GM21737 (cell line): Measurements from ENCODE around the gene SPP1.
"Not testable (repeated sequence)": the region's sequence is repeated elsewhere in the genome, so short reads cannot be mapped to it uniquely, and the experiment has no call there.

Experiments
- ATAC-seq: cut with Tn5 transposase; IDR thresholded peaks from one replicate; pipeline ENCODE4 v1.9.1; 2021; ENCODE audit warnings: mild to moderate bottlenecking, moderate library complexity; ENCODE audit not compliant: unreplicated experiment

Gene SPP1

DNA sequence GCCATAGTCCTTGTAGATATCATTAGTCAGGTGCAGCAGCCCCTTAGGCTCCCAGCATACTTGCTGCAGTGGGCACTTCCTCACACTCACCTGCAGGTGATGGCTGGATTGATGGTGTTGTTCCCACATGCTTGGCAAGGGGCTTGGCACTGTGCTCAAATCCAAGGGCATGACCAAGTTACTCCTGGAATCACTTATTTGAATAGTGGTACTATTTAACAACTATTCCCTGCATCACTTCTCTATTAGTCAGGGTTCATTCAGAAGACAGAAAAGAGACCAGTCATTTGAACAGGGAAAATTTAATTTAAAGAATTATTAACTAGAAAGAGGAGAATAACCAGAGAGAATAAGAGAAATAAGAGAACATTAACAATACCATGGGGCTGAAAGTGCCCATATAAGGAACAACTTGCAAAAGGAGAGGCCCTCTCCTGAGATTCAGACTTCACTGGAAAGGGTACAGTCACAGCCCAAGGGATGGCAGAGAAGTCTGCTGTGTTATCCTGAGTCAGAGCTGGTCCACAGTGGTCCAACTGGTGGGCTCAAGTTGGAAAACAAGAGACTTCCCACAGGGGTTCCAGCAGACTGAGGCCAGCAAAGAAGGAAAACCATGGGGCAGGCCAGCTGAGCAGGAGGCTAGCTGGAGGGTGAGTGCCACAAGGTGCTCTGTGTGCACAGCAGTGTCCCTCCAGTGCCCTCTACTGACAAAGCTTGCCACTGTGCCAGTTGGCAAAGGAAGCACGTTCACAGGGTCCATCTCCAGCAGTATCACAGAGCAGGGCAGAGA lies 9.8 kb downstream of the SPP1 start:
- no peak for ATAC-seq

DNA sequence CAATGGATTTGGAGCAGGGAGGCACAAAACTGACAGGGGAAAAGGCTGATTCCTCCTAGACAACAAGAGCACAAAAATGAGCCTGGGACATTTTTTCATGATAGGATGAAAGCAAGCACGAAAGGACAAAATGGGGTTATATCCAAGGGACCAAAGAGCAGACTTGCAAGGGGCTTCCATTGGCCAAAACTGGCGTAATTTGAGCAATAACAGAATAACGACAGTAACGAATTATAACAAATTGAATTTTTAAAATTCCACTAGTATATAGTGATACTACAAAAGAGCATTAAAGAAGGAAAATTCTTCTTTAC lies 10.3 kb downstream of the SPP1 start:
- ATAC-seq = no peak

DNA sequence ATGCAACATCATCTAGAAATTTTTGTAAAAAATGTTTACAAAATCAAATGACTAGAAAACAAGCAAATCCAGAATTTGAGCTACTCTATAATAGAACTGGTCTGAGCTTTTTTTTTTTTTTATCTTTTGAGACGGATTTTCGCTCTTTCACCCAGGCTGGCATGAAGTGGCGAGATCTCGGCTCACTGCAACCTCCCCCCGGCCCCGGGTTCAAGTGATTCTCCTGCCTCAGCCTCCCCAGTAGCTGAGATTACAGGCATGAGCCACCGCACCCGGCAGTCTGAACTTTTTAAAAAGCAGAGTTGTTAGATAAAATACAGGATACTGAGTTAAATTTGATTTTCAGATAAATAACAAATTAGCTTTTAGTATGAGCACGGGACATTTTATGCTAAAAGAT lies 11.0 kb downstream of the SPP1 start:
- ATAC-seq = no peak

DNA sequence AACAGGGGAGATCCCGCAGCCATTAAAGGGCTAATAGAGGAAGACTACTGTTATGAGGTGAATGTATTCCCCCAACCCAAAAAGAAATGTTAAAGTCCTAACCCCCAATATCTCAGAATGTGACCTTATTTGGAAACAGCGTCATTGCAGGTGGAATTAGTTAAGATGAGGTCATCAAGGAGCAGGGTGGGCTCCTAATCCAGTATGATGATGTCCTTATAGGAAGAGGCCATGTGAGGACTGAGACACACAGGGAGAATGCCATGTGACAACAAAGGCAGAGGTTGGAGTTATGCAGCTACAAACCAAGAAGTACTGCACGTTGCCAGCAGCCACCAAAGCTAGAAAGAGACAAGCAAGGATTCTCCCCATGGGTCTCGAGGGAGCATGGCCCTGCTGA lies 14.3 kb downstream of the SPP1 start:
- ATAC-seq = no peak

DNA sequence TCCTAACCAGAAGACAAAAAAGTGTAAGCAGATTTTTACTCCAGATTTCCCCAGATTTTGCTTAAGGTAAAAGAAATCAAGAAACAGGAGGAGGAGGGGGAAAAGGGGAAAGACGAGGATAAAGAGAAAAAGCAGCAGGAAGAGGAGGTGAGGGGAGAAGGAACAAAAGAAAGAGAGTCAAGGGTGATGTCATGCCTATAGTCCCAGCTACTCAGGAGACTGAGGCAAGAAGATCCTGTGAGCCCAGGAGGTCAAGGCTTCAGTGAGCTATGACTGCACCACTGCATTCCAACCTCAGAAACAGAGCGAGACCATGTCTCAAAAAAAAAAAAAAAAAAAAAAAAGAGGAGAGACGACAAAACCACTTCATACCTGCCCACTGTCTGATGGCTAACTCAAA lies 19.9 kb downstream of the SPP1 start:
- no peak for ATAC-seq

DNA sequence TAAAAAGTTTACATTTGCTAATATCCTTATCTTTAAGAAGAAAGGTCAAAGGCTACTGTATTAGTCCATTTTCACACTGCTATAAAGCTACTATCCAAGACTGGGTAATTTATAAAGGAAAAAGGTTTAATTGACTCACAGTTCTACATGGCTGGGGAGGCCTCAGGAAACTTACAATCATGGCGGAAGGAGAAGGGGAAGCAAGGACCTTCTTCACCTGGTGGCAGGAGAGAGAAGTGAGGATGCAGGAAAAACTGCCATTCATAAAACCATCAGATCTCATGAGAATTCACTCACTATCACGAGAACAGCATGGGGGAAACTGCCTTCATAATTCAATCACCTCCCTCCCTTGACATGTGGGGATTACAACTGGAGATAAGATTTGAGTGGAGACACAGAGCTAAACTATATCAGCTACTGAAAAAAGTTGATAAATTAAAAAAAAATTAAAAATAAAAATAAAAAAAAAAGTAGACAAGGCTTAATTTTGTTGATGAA lies 23.7 kb downstream of the SPP1 start:
- not testable (repeated sequence) for ATAC-seq

DNA sequence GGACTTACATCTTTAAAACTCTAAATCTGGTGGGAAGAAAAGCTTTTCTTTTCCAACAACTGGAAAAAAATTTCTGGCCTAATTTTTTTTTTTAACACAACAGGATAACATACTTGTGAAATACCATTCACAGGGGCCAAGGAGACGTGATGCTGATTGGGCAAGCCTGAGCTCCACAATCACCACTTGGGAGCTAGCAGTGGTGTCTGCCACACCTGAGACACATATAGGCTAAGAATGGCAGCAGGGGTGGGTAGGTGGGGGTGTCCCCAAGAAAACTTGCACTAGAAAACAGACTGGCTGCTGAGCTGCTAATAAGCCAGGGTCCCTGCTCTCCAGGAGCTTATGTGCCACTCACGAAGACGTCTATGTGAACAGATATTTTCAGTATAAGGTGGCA lies 26.4 kb downstream of the SPP1 start:
- ATAC-seq = no peak

DNA sequence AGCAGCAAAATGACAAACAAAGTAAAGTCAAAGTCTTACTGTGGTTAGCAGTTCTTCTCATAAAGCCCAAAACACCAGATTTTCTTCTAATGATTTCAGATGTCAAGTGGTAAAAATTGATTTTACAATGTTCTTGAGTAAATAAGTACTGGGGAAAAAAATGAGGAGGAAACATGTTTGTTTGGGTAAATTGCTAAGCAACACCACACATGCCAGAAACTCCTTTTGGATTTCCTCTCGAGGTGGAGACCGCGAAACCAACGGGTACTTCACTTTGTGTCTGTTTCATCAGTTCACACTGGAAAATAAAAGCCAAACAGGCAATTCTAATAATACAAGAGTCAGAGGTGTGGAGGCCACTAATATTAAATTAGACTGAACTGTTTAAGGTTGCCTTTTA lies 27.3 kb downstream of the SPP1 start:
- no peak for ATAC-seq

DNA sequence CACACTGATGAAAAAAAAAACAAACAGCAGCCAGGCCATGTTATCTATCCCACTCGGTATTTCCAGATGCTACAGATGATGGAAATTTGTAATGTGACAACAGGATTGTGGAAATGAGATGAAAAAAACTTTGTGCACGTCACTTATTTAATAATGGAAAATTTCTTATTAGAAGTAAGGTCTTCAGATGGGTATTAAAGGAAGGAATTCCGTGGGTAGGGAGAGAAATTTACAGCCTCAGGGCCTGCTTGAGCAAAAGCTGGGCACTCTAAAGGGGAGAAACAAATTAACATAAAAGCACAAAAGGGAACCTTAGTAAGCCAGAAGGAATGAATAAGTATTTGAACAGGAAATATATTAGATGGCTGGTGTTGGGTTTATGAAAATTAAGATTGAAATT lies 27.7 kb downstream of the SPP1 start:
- ATAC-seq = no peak

DNA sequence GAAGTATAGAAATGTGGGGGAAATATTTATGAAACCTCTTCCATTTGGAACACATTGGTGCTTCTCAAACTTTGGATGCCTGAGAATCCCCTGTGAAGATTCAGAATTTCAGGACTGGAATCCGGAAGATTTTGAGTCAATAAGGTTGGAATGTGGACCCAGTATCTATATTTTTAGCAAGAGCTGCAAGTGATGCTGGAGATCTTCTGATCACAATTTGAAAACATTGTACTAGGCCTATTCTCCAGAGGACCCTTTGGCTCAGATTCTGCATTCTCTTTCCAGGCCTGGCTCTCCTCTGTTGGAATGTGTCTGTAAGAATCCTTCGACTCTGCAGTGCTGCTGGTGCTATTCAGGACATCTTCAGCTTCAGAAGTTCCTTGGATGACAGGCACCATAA lies 29.6 kb downstream of the SPP1 start:
- no peak for ATAC-seq

DNA sequence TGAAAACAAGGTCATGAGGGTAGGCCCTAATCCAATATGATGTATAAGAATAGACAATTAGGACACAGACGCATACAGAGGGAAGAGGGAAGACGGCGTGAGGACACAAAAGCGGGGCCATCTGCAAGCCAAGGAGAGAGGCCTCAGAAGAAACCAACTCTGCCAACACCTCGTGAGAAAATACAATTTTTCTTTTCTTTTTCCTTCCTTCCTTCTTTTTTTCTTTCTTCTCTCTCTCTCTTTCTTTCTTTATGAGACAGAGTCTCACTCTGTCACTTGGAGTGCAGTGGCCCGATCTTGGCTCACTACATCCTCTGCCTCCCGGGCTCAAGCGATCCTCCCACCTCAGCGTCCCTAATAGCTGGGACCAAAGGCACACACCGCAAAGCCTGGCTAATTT lies 30.4 kb downstream of the SPP1 start:
- ATAC-seq = no peak

DNA sequence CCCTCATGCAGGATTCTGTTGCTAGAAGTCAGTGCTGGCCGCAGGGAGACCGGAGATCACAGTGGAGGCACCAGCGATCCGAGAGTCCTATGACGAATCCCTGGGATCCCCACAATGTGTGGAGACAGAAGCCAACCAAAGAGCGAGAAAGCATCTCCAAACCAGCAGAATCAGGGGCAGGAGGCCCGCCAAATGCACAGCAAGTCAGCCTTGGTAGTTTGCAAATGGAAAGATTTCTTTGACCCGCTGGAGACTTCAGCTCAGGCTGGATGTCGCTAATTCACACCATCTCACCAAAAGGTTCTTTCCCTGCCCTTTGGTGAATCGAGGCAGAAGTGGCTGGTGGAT lies 31.4 kb downstream of the SPP1 start:
- ATAC-seq = no peak

DNA sequence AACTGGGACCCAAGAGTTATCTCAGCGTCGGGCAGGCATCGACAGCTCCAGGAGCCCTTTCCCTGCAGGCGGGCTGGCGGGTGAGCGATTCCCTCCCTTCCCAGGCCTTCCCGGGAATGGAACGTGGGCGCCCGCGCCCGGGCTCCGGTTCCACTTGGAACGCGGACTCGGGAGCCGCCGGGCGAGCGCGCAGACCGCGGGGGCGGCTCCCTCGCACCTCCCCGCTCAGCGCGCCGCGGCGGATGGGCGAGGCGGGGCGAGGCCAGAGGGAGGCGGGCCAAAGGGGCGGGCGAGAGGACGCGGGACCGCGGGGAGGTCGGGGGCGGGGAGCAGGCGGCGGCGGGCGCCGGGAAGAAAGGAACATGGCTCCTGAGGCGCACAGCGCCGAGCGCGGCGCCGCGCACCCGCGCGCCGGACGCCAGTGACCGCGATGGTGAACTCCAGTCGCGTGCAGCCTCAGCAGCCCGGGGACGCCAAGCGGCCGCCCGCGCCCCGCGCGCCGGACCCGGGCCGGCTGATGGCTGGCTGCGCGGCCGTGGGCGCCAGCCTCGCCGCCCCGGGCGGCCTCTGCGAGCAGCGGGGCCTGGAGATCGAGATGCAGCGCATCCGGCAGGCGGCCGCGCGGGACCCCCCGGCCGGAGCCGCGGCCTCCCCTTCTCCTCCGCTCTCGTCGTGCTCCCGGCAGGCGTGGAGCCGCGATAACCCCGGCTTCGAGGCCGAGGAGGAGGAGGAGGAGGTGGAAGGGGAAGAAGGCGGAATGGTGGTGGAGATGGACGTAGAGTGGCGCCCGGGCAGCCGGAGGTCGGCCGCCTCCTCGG lies 32.0 kb downstream of the SPP1 start, which contains the start of gene PKD2:
TSS of gene PKD2 (plus strand) at position 332 of the 818 bp plus-strand sequence. CDS start at position 431, 99 bp downstream.
- peak; percentile 90 for ATAC-seq

DNA sequence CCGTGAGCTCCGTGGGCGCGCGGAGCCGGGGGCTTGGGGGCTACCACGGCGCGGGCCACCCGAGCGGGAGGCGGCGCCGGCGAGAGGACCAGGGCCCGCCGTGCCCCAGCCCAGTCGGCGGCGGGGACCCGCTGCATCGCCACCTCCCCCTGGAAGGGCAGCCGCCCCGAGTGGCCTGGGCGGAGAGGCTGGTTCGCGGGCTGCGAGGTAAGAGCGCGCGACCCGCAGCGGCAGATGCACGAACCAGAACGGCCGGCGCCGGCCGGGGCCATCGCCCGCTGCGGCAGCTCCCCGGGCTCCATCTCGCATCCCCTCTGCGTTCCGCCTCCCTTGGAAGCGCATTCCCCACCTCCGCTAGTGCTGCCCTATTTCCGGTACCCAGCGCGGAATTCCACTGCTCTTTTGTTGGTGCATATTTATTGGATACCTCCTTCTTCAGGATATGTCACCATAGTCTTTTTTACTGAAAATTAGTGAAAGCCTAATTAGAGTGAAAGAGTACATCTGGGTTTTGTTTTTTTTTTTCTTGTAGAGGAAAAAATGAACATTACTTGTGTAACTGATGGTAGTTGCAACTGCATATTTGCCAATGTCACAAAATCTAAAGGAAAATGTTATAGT lies 32.7 kb downstream of the SPP1 start:
- ATAC-seq = peak; percentile 33

DNA sequence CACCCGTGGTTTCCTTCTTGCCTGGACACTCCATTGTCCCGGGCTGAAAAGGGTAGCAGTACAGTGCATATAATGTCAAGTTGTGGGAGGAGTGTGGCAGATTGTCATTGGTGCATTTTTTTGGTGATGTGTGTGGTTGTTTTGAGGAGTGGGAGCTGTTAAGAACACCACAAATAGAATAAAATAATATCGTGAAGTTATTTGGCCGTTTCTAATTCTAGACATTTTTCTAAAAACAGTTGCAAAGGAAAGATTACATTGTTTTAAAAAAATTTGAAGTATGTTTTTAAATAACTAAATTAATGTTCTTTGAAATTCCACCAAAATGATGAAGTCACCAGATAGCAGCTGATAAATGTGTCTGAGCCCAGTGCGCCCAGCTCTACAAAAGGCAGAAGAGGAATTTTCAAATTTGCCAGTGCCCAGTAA lies 33.2 kb downstream of the SPP1 start:
- no peak for ATAC-seq

DNA sequence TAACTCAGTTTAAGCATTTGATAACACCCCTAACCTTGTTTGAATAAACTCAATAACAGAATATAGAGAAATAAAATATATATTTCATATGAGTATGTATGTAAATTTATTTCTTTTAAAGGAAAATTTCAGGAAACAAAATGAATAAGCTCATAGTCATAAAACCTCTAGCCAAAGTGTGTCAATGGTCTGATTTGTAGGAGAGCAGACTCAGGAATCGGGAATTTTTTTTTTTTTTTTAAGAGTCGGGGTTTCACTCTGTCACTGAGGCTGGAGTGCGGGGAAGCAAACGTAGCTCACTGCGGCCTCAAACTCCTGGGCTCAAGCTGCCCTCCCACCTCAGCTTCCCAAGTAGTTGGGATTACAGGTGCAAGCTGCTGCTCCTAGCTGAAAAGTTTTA lies 34.4 kb downstream of the SPP1 start:
- no peak for ATAC-seq

DNA sequence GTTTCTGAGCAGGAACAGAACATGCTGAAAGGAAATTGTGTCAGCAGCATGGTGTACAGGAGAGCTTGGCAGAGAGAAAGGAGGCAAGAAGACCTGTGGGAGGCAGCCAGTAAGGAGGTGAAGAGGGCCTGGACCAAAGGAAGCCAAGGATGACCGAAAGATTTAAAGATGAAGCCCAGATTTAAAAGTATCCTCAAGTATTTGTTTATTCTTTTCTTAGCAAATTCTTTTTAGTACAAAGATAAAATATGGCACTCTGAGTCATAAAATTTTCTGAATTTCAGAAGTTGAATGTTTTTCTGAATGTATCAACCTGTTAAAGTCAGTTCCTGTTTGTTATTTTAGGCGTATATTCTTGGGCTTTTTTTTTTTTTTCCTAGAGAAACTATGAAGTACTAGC lies 35.5 kb downstream of the SPP1 start:
- ATAC-seq = no peak

DNA sequence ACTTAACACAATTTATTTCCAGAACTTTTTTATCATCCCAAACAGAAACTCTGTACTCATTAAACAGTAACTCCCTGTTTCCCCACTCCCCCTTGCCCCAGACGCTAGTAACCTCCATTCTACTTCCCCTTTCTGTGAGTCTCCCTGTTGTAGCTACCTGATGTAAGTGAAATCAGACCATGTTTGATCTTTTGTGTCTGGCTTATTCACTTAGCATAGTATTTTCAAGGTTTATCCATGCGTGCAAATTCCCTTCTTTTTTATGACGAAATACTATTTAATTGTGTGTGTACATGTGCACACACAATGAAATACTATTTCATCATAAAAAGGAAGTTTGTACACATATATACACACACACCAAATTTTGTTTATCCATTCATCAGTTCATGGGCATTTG lies 37.1 kb downstream of the SPP1 start:
- peak; percentile 51 for ATAC-seq

DNA sequence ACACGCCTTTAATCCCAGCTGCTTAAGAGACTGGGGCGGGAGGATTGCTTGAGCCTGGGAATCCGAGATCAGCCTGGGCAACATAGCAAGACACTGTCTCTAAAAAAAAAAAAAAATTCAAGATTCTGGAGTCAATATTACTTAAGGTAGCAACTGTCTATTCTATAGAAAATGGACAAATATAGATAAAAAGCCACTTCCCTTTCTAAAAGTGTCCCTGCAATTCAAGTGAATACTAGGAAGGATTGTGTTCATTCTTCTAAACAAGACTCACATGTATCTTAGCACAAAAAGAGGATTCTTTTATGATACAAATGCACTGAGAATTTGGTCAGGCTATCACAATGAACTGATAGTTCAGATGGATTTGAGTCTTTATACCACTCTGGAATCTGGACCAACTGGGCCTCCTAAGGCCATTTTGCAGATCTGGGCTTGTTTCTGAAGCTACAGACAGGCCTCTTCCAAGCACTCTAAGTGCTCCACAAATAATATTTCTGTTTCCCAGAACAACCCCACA lies 38.9 kb downstream of the SPP1 start:
- ATAC-seq = no peak

DNA sequence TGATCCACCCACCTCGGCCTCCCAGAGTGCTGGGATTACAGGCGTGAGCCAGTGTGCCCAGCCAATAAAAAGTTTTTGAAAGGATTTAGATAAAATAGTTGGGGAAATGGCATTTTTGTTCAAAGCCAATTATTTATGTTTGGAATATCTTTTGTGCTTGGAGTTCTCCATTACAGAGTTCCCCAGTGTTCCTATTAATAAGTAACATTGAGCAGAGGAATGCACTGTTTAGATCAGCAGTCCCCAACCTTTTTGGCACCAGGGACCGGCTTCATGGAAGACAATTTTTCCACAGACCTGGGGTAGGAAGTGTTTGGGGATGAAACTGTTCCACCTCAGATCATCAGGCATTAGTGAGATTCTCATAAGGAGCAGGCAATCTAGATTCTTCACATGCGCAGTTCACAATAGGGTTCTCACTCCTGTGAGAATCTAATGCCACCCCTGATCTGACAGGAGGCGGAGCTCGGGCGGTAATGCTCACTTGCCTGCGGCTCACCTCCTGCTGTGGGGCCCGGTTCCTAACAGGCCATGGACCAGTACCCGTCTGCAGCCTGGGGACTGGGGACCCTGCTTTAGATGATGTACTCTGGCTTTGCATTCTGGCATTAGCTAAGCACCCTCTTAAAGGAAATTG lies 40.3 kb downstream of the SPP1 start:
- no peak for ATAC-seq
